Activated T-helper 17 cell treated with anti-CD3 and anti-CD28 coated beads, Interleukin-2, amount 50 U/mL, for 72 hours (primary cell): ENCODE data around the gene TCTN2. TPM values are rescaled to one million over a fixed set of nuclear protein-coding genes. Genes with fewer than 3 reads are reported as not detected.

Source experiments
- ATAC-seq: fragments of 150-1000 bp; cut with Tn5 transposase; replicated peaks from 2 replicates; pipeline ENCODE4 v1.10.0; 2021; ENCODE audit warnings: mild to moderate bottlenecking, moderate library complexity
- H3K27ac Mint-ChIP-seq: one replicate; pipeline ENCODE4 v1.8.0; 2022; ENCODE audit warnings: mixed read lengths
- H3K27me3 Mint-ChIP-seq: one replicate; pipeline ENCODE4 v1.8.0; 2022; ENCODE audit warnings: mixed read lengths
- H3K36me3 Mint-ChIP-seq: one replicate; pipeline ENCODE4 v1.8.0; 2022; ENCODE audit warnings: low read depth, mild to moderate bottlenecking, mixed read lengths
- H3K4me1 Mint-ChIP-seq: one replicate; pipeline ENCODE4 v1.8.0; 2022; ENCODE audit warnings: mixed read lengths
- H3K4me3 Mint-ChIP-seq: one replicate; pipeline ENCODE4 v1.8.0; 2022; ENCODE audit warnings: mild to moderate bottlenecking, mixed read lengths
- H3K9me3 Mint-ChIP-seq: one replicate; pipeline ENCODE4 v1.8.0; 2022; ENCODE audit warnings: mixed read lengths
- total RNA-seq, 2 donors: library from RNA; stranded (reverse); gene quantifications; one replicate each; pipeline ENCODE4 v1.2.3, GENCODE V29; 2022

Gene TCTN2
- total RNA-seq, 2 donors from 2014 or later, result 5.6 to 6.3 TPM

- Mint-ChIP-seq H3K27ac (peak overlapping the region; percentile 96), H3K4me1 (peaks cover 18% of the 10 kb centered on the region), H3K4me3 (peak overlapping the region; percentile 89), H3K27me3 (no peaks in the 10 kb centered on the region), H3K36me3 (peaks cover 45% of the 10 kb centered on the region), H3K9me3 (no peaks in the 10 kb centered on the region)
- peak; percentile 57 for ATAC-seq
Measured at GRCh38 chr12:123713823-123714585, 43.1 kb downstream of the TCTN2 start.

GRCh38 chr12:123715195-123715594 is 44.3 kb downstream of the TCTN2 start:
- Mint-ChIP-seq H3K27me3 (no peaks in the 10 kb centered on the region), H3K27ac (peak overlapping the region; percentile 96), H3K4me3 (peak overlapping the region; percentile 89), H3K9me3 (no peaks in the 10 kb centered on the region), H3K4me1 (peaks cover 24% of the 10 kb centered on the region), H3K36me3 (peaks cover 57% of the 10 kb centered on the region)
- peak; percentile 49 for ATAC-seq

GRCh38 chr12:123717350-123717749 is 46.4 kb downstream of the TCTN2 start:
- no peak overlapping the region for H3K4me3 Mint-ChIP-seq
- peaks cover 17% of the 10 kb centered on the region for H3K4me1 Mint-ChIP-seq
- no peaks in the 10 kb centered on the region for H3K9me3 Mint-ChIP-seq
- no peak for ATAC-seq
- peaks cover 79% of the 10 kb centered on the region for H3K36me3 Mint-ChIP-seq
- no peaks in the 10 kb centered on the region for H3K27me3 Mint-ChIP-seq
- H3K27ac Mint-ChIP-seq, result no peak overlapping the region

GRCh38 chr12:123720141-123720814 is 49.4 kb downstream of the TCTN2 start:
- Mint-ChIP-seq H3K27ac (peak overlapping the region; percentile 90), H3K4me3 (peak overlapping the region; percentile 56), H3K36me3 (peaks cover 81% of the 10 kb centered on the region), H3K9me3 (no peaks in the 10 kb centered on the region), H3K4me1 (peaks cover 5% of the 10 kb centered on the region), H3K27me3 (no peaks in the 10 kb centered on the region)
- ATAC-seq, result peak; percentile 39

GRCh38 chr12:123721245-123721644 is 50.3 kb downstream of the TCTN2 start:
- Mint-ChIP-seq H3K36me3 (peaks cover 87% of the 10 kb centered on the region), H3K4me1 (peaks cover 5% of the 10 kb centered on the region), H3K27me3 (no peaks in the 10 kb centered on the region), H3K4me3 (no peak overlapping the region), H3K27ac (no peak overlapping the region), H3K9me3 (no peaks in the 10 kb centered on the region)
- no peak for ATAC-seq

- Mint-ChIP-seq H3K27me3 (no peaks in the 10 kb centered on the region), H3K27ac (no peak overlapping the region), H3K36me3 (peaks cover 97% of the 10 kb centered on the region), H3K9me3 (no peaks in the 10 kb centered on the region), H3K4me1 (peaks cover 5% of the 10 kb centered on the region), H3K4me3 (no peak overlapping the region)
- ATAC-seq, result no peak
Measured at GRCh38 chr12:123723011-123723410, 52.1 kb downstream of the TCTN2 start.

GRCh38 chr12:123723765-123724164 is 52.9 kb downstream of the TCTN2 start:
- peaks cover 97% of the 10 kb centered on the region for H3K36me3 Mint-ChIP-seq
- peaks cover 5% of the 10 kb centered on the region for H3K4me1 Mint-ChIP-seq

GRCh38 chr12:123726244-123726643 is 55.3 kb downstream of the TCTN2 start:
- Mint-ChIP-seq H3K27ac (peak overlapping the region; percentile 35), H3K27me3 (no peaks in the 10 kb centered on the region), H3K4me3 (no peak overlapping the region), H3K9me3 (no peaks in the 10 kb centered on the region), H3K36me3 (peaks cover 97% of the 10 kb centered on the region), H3K4me1 (no peaks in the 10 kb centered on the region)
- peak; percentile 44 for ATAC-seq

More at GRCh38 chr12:123723765-123724164, 52.9 kb downstream of the TCTN2 start:
- H3K9me3 Mint-ChIP-seq, result no peaks in the 10 kb centered on the region
- peak; percentile 32 for ATAC-seq
- no peaks in the 10 kb centered on the region for H3K27me3 Mint-ChIP-seq
- H3K27ac Mint-ChIP-seq, result peak overlapping the region; percentile 46
- H3K4me3 Mint-ChIP-seq, result no peak overlapping the region

- Mint-ChIP-seq H3K4me1 (no peaks in the 10 kb centered on the region), H3K4me3 (no peak overlapping the region), H3K36me3 (peaks cover 97% of the 10 kb centered on the region), H3K27me3 (no peaks in the 10 kb centered on the region), H3K9me3 (no peaks in the 10 kb centered on the region), H3K27ac (peak overlapping the region; percentile 35)
- no peak for ATAC-seq
Measured at GRCh38 chr12:123726962-123727361, 56.0 kb downstream of the TCTN2 start.

- no peak for ATAC-seq
- Mint-ChIP-seq H3K9me3 (no peaks in the 10 kb centered on the region), H3K4me1 (no peaks in the 10 kb centered on the region), H3K27ac (no peak overlapping the region), H3K4me3 (no peak overlapping the region), H3K36me3 (peaks cover 97% of the 10 kb centered on the region), H3K27me3 (no peaks in the 10 kb centered on the region)
Measured at GRCh38 chr12:123727878-123728277, 57.0 kb downstream of the TCTN2 start.

- no peak for ATAC-seq
- Mint-ChIP-seq H3K27ac (peak overlapping the region; percentile 70), H3K4me1 (no peaks in the 10 kb centered on the region), H3K27me3 (no peaks in the 10 kb centered on the region), H3K4me3 (no peak overlapping the region), H3K9me3 (no peaks in the 10 kb centered on the region), H3K36me3 (peaks cover 100% of the 10 kb centered on the region)
Measured at GRCh38 chr12:123731596-123731995, 60.7 kb downstream of the TCTN2 start.

- Mint-ChIP-seq H3K9me3 (no peaks in the 10 kb centered on the region), H3K27me3 (no peaks in the 10 kb centered on the region), H3K4me3 (no peak overlapping the region), H3K36me3 (peaks cover 100% of the 10 kb centered on the region), H3K4me1 (no peaks in the 10 kb centered on the region), H3K27ac (peak overlapping the region; percentile 70)
- no peak for ATAC-seq
Measured at GRCh38 chr12:123732251-123732650, 61.3 kb downstream of the TCTN2 start.

GRCh38 chr12:123733229-123733628 is 62.3 kb downstream of the TCTN2 start:
- ATAC-seq, result no peak
- Mint-ChIP-seq H3K27me3 (no peaks in the 10 kb centered on the region), H3K4me1 (no peaks in the 10 kb centered on the region), H3K36me3 (peaks cover 100% of the 10 kb centered on the region), H3K9me3 (no peaks in the 10 kb centered on the region), H3K4me3 (no peak overlapping the region), H3K27ac (no peak overlapping the region)

- Mint-ChIP-seq H3K27me3 (no peaks in the 10 kb centered on the region), H3K36me3 (peaks cover 100% of the 10 kb centered on the region), H3K27ac (no peak overlapping the region), H3K4me3 (no peak overlapping the region), H3K9me3 (no peaks in the 10 kb centered on the region), H3K4me1 (no peaks in the 10 kb centered on the region)
- ATAC-seq, result no peak
Measured at GRCh38 chr12:123734268-123734667, 63.4 kb downstream of the TCTN2 start.

GRCh38 chr12:123741937-123742572 is 71.1 kb downstream of the TCTN2 start:
- H3K4me3 Mint-ChIP-seq, result no peak overlapping the region
- no peaks in the 10 kb centered on the region for H3K27me3 Mint-ChIP-seq
- H3K36me3 Mint-ChIP-seq, result peaks cover 98% of the 10 kb centered on the region
- H3K9me3 Mint-ChIP-seq, result no peaks in the 10 kb centered on the region
- H3K4me1 Mint-ChIP-seq, result peaks cover 4% of the 10 kb centered on the region
- H3K27ac Mint-ChIP-seq, result no peak overlapping the region
- ATAC-seq, result no peak
